HepG2 (cell line): ENCODE results near the gene KATNAL2. TPM values are rescaled to one million over a fixed set of nuclear protein-coding genes. Genes with fewer than 3 reads are reported as not detected.

Source experiments
- ARNT2 ChIP-seq: sonication (generic); formaldehyde crosslinking; IDR thresholded peaks from 2 replicates; pipeline ENCODE4 v1.8.0; 2022; ENCODE audit warnings: mild to moderate bottlenecking, low read depth, missing genetic modification reagents, moderate library complexity
- EEA1 ChIP-seq: sonication (generic); formaldehyde crosslinking; IDR thresholded peaks from 2 replicates; pipeline ENCODE4 v1.5.1; 2020; ENCODE audit warnings: mild to moderate bottlenecking, missing genetic modification reagents, borderline replicate concordance
- HMGXB4 ChIP-seq, 2 experiments: sonication (generic) in 1 of 2; formaldehyde crosslinking in 1 of 2; IDR thresholded peaks; 2 replicates each; pipeline versions ENCODE4 v1.4.0 to v1.6.1; 2018 to 2020; ENCODE audit warnings: missing genetic modification reagents in 2 of 2, borderline replicate concordance in 1 of 2, low read depth in 1 of 2, mild to moderate bottlenecking in 1 of 2, missing biosample characterization in 1 of 2
- LRRFIP1 ChIP-seq: sonication (generic); formaldehyde crosslinking; conservative IDR thresholded peaks from 2 replicates; pipeline ENCODE4 v1.4.0; 2020; ENCODE audit warnings: missing genetic modification reagents
- MZF1 ChIP-seq: sonication (generic); formaldehyde crosslinking; IDR thresholded peaks from 2 replicates; pipeline ENCODE4 v1.8.1; 2023; ENCODE audit warnings: mild to moderate bottlenecking, missing genetic modification reagents, borderline replicate concordance
- NCOA1 ChIP-seq: sonication (generic); formaldehyde crosslinking; IDR thresholded peaks from 2 replicates; pipeline ENCODE4 v1.9.0; 2021; ENCODE audit warnings: missing genetic modification reagents
- PBX3 ChIP-seq: sonication (generic); formaldehyde crosslinking; IDR thresholded peaks from 2 replicates; pipeline ENCODE4 v1.8.1; 2023; ENCODE audit warnings: missing genetic modification reagents, inconsistent platforms, borderline replicate concordance
- PTBP1 ChIP-seq: fragments of 200-400 bp; formaldehyde crosslinking; IDR thresholded peaks from 2 replicates; pipeline ENCODE4 v1.6.1; 2018; ENCODE audit warnings: low read length, low read depth; ENCODE audit not compliant: poor library complexity, severe bottlenecking
- RELA ChIP-seq: sonication (generic); formaldehyde crosslinking; IDR thresholded peaks from 2 replicates; pipeline ENCODE4 v1.4.0; 2020; ENCODE audit warnings: missing genetic modification reagents
- RORA ChIP-seq: sonication (generic); formaldehyde crosslinking; IDR thresholded peaks from 2 replicates; pipeline ENCODE4 v1.5.0; 2020; ENCODE audit warnings: mild to moderate bottlenecking, missing genetic modification reagents, moderate library complexity
- TCF7L2 ChIP-seq: IDR thresholded peaks from 2 replicates; pipeline ENCODE4 v1.6.1; 2011; ENCODE audit warnings: mild to moderate bottlenecking, low read depth, low read length, moderate library complexity
- TGIF2 ChIP-seq: IDR thresholded peaks from 2 replicates; pipeline ENCODE4 v1.6.1; 2016; ENCODE audit warnings: control low read depth, missing compliant biosample characterization
- YEATS4 ChIP-seq: sonication (generic); formaldehyde crosslinking; IDR thresholded peaks from 2 replicates; pipeline ENCODE4 v1.4.0; 2020; ENCODE audit warnings: missing genetic modification reagents, borderline replicate concordance
- ZFP36L1 ChIP-seq: sonication (generic); formaldehyde crosslinking; IDR thresholded peaks from 2 replicates; pipeline ENCODE4 v1.8.0; 2022; ENCODE audit warnings: mild to moderate bottlenecking, missing genetic modification reagents, moderate library complexity
- ZNF335 ChIP-seq: sonication (generic); formaldehyde crosslinking; IDR thresholded peaks from 2 replicates; pipeline ENCODE4 v1.4.0; 2020; ENCODE audit warnings: missing genetic modification reagents
- ZNF362 ChIP-seq: sonication (generic); formaldehyde crosslinking; IDR thresholded peaks from 2 replicates; pipeline ENCODE4 v1.4.0; 2020; ENCODE audit warnings: missing genetic modification reagents, mild to moderate bottlenecking, borderline replicate concordance
- ZNF512B ChIP-seq: sonication (generic); formaldehyde crosslinking; IDR thresholded peaks from 2 replicates; pipeline ENCODE4 v1.5.1; 2020; ENCODE audit warnings: missing genetic modification reagents, mild to moderate bottlenecking, borderline replicate concordance
- ZNF616 ChIP-seq: sonication (generic); formaldehyde crosslinking; IDR thresholded peaks from 2 replicates; pipeline ENCODE4 v1.5.0; 2020; ENCODE audit warnings: low read depth, mild to moderate bottlenecking, missing genetic modification reagents
- ZNF788 ChIP-seq: sonication (generic); formaldehyde crosslinking; IDR thresholded peaks from 2 replicates; pipeline ENCODE4 v1.5.0; 2020; ENCODE audit warnings: mild to moderate bottlenecking, missing genetic modification reagents, borderline replicate concordance
- polyA plus RNA-seq, 8 experiments: library from polyadenylated mRNA; depleted of rRNA in 3 of 8; stranded (reverse) in 7 of 8; unstranded in 1 of 8; fragments of >200 nt; fragmentation: Illumina TruSeq in 4 of 8; extraction: Trizol in 4 of 8; gene quantifications; 2 replicates each; pipeline versions ENCODE4 v1.2.1 to v1.2.3, GENCODE V29; 2011 to 2016; ENCODE audit warnings: low read depth in 4 of 8, missing spikeins in 1 of 8, mixed read lengths in 1 of 8; ENCODE audit not compliant: insufficient read depth in 1 of 8
- total RNA-seq, 5 experiments: library from RNA; depleted of rRNA; stranded (reverse); fragments of >200 nt; fragmentation: Illumina TruSeq; extraction: Trizol; gene quantifications; 2 replicates each; pipeline ENCODE4 v1.2.3, GENCODE V29; 2016; ENCODE audit warnings: low read depth in 1 of 5

Gene KATNAL2
- total and polyA plus RNA-seq, 2 of the 13 experiments (the other 11 are each of a cell fraction or from before 2014, with no cell fraction given), result not detected

GRCh38 chr18:46917108-46917802, at the start of gene KATNAL2, which contains the start of gene PIAS2 (continued):
- TF ChIP-seq HMGXB4 (CRISPR knock-in tag; IDR thresholded peaks at IDR 0.05; ENCODE audit: borderline replicate concordance in 1 of 2, low read depth in 1 of 2) (no peak), ZNF335 (CRISPR knock-in tag) (no peak), ZNF362 (no peak), YEATS4 (CRISPR knock-in tag) (peak; percentile 46), NCOA1 (no peak), ZNF512B (CRISPR knock-in tag) (no peak), MZF1 (CRISPR knock-in tag) (no peak), ARNT2 (CRISPR knock-in tag) (peak; percentile 93), PBX3 (CRISPR knock-in tag) (no peak), RELA (CRISPR knock-in tag) (no peak), ZFP36L1 (CRISPR knock-in tag) (no peak), LRRFIP1 (CRISPR knock-in tag) (no peak), ZNF616 (CRISPR knock-in tag) (no peak), RORA (no peak), ZNF788 (CRISPR knock-in tag) (no peak), TCF7L2 (no peak), PTBP1 (no peak), EEA1 (CRISPR knock-in tag) (no peak), TGIF2 (no peak)
